HCT116 (cell line): ENCODE results near the gene PRPH. TPM values are rescaled to one million over a fixed set of nuclear protein-coding genes. Genes with fewer than 3 reads are reported as not detected.

Source experiments
- ATAC-seq: fragments of 200-7000 bp; cut with Tn5 transposase; 2 replicates; pipeline ENCODE4 v1.9.1; 2020; ENCODE audit warnings: mild to moderate bottlenecking, moderate library complexity
- BruUV-seq: library from RNA; stranded (reverse); fragments of 400-500 nt; replicated peaks from 2 replicates; lab custom pipeline; 2021; lab: Mats Ljungman, UMichigan
- CTCF ChIA-PET: fragments of 300-600 bp; sonication (Branson Sonifier 250); formaldehyde crosslinking; loops from one replicate; lab custom pipeline; 2021; ENCODE audit warnings: antibody characterized with exemption; lab: Charles Lee
- POLR2A ChIA-PET: fragments of 300-600, 350-600 bp; sonication (Branson Sonifier 250); formaldehyde crosslinking; loops from one replicate; lab custom pipeline; 2021; ENCODE audit warnings: antibody characterized with exemption; lab: Charles Lee
- RAD21 ChIA-PET, 2 experiments: fragments of 300-600 bp; sonication (Branson Sonifier 250); formaldehyde crosslinking; loops; one replicate each; lab custom pipeline; 2023; ENCODE audit warnings: low total read pairs in 2 of 2; ENCODE audit not compliant: uncharacterized antibody in 2 of 2, unreplicated experiment in 2 of 2, low non-redundant PET in 1 of 2; lab: Charles Lee
- DNase-seq: peaks from one replicate; pipeline ENCODE4 v3.0.0-alpha.2; 2010; ENCODE audit warnings: low read depth, low spot score
- H2AFZ ChIP-seq: fragments of 200-600 bp; shearing (Covaris generic), sonication (generic); 2 replicates; pipeline ENCODE4 v1.6.1; 2017; ENCODE audit warnings: low read depth, mixed run types, mixed read lengths, antibody characterized with exemption, low read length; ENCODE audit not compliant: poor library complexity, severe bottlenecking
- H3K27ac ChIP-seq: 2 replicates; pipeline ENCODE4 v1.5.1; 2012; ENCODE audit warnings: low read depth, low read length
- H3K27me3 ChIP-seq: fragments of 200-600 bp; sonication (generic); 2 replicates; pipeline ENCODE4 v1.6.1; 2016; ENCODE audit warnings: mixed run types, low read length, mixed read lengths; ENCODE audit not compliant: insufficient read depth
- H3K36me3 ChIP-seq, 2 experiments: fragments of 200-500 bp in 1 of 2; fragments of 200-600 bp in 1 of 2; sonication (Bioruptor generic) in 1 of 2; sonication (generic) in 1 of 2; 2 replicates each; pipeline versions ENCODE4 v1.5.1 to v1.6.1; 2014 to 2016; ENCODE audit warnings: low read length in 2 of 2, inconsistent platforms in 1 of 2, mixed read lengths in 1 of 2, mixed run types in 1 of 2; ENCODE audit not compliant: insufficient read depth in 2 of 2, control insufficient read depth in 1 of 2
- H3K4me1 ChIP-seq, 2 experiments: fragments of 200-600 bp in 1 of 2; sonication (generic) in 1 of 2; 2 replicates each; pipeline versions ENCODE4 v1.5.1 to v1.6.1; 2012 to 2017; ENCODE audit warnings: low read length in 2 of 2, inconsistent platforms in 1 of 2, mild to moderate bottlenecking in 1 of 2, mixed read lengths in 1 of 2, mixed run types in 1 of 2, moderate library complexity in 1 of 2; ENCODE audit not compliant: insufficient read depth in 2 of 2, control insufficient read depth in 1 of 2
- H3K4me2 ChIP-seq: fragments of 200-600 bp; sonication (generic); 2 replicates; pipeline ENCODE4 v1.6.1; 2017; ENCODE audit warnings: mixed run types, low read length, mixed read lengths
- H3K4me3 ChIP-seq, 2 experiments: fragments of 200-600 bp in 1 of 2; sonication (generic) in 1 of 2; replicated peaks in 1 of 2; 2 replicates each; pipeline ENCODE4 v1.5.1; 2011 to 2016; ENCODE audit warnings: low read length in 2 of 2, control low read depth in 1 of 2, low read depth in 1 of 2, mild to moderate bottlenecking in 1 of 2, mixed read lengths in 1 of 2, mixed run types in 1 of 2
- H3K79me2 ChIP-seq: fragments of 200-600 bp; sonication (generic); 2 replicates; pipeline ENCODE4 v1.6.1; 2017; ENCODE audit warnings: mild to moderate bottlenecking, mixed run types, low read length, moderate library complexity, mixed read lengths; ENCODE audit not compliant: insufficient read depth
- H3K9ac ChIP-seq: fragments of 200-600 bp; sonication (generic); 2 replicates; pipeline ENCODE4 v1.6.1; 2016; ENCODE audit warnings: low read length, mixed read lengths
- H3K9me2 ChIP-seq: fragments of 200-600 bp; sonication (generic), shearing (Covaris generic); 2 replicates; pipeline ENCODE4 v1.6.1; 2017; ENCODE audit warnings: mixed run types, mild to moderate bottlenecking, moderate library complexity; ENCODE audit not compliant: insufficient read depth
- H3K9me3 ChIP-seq, 2 experiments: fragments of 200-500 bp in 1 of 2; fragments of 200-600 bp in 1 of 2; sonication (Bioruptor generic) in 1 of 2; sonication (generic) in 1 of 2; 2 replicates each; pipeline ENCODE4 v1.6.1; 2014 to 2017; ENCODE audit warnings: low read length in 2 of 2, mixed read lengths in 2 of 2, inconsistent platforms in 1 of 2, low read depth in 1 of 2, mild to moderate bottlenecking in 1 of 2, mixed run types in 1 of 2, moderate library complexity in 1 of 2; ENCODE audit not compliant: control insufficient read depth in 1 of 2, insufficient read depth in 1 of 2
- H4K20me1 ChIP-seq: fragments of 200-600 bp; sonication (generic), shearing (Covaris generic); 2 replicates; pipeline ENCODE4 v1.6.1; 2017; ENCODE audit warnings: mixed run types, mild to moderate bottlenecking, moderate library complexity; ENCODE audit not compliant: insufficient read depth
- CBX3 ChIP-seq: IDR thresholded peaks from 2 replicates; pipeline ENCODE4 v1.6.1; 2012; ENCODE audit warnings: low read depth
- CEBPB ChIP-seq: IDR thresholded peaks from 2 replicates; pipeline ENCODE4 v1.6.1; 2012; ENCODE audit warnings: low read depth
- CTCF ChIP-seq, 3 experiments: fragments of 200-600 bp in 1 of 3; sonication (generic) in 1 of 3; IDR thresholded peaks in 2 of 3; conservative IDR thresholded peaks in 1 of 3; 2 replicates each; pipeline ENCODE4 v1.5.1; 2012 to 2017; ENCODE audit warnings: low read depth in 2 of 3, low read length in 2 of 3, antibody characterized with exemption in 1 of 3, borderline replicate concordance in 1 of 3, control low read depth in 1 of 3, mild to moderate bottlenecking in 1 of 3, mixed read lengths in 1 of 3, mixed run types in 1 of 3, moderate library complexity in 1 of 3; ENCODE audit not compliant: insufficient read depth in 1 of 3
- ELF1 ChIP-seq: IDR thresholded peaks from 2 replicates; pipeline ENCODE4 v1.6.1; 2012; ENCODE audit warnings: low read depth, borderline replicate concordance
- FOSL1 ChIP-seq: IDR thresholded peaks from 2 replicates; pipeline ENCODE4 v1.6.1; 2012; ENCODE audit warnings: low read depth
- POLR2A ChIP-seq: IDR thresholded peaks from 2 replicates; pipeline ENCODE4 v1.7.0; 2011; ENCODE audit warnings: borderline replicate concordance; ENCODE audit not compliant: insufficient read depth, insufficient read length; ENCODE audit errors: extremely low read depth
- POLR2AphosphoS5 ChIP-seq: IDR thresholded peaks from 2 replicates; pipeline ENCODE4 v1.6.1; 2011; ENCODE audit warnings: mild to moderate bottlenecking, low read depth, low read length, moderate library complexity
- REST ChIP-seq: IDR thresholded peaks from 2 replicates; pipeline ENCODE4 v1.6.1; 2012; ENCODE audit warnings: low read depth
- TCF7L2 ChIP-seq: IDR thresholded peaks from 2 replicates; pipeline ENCODE4 v1.7.0; 2011; ENCODE audit warnings: borderline replicate concordance, inconsistent platforms; ENCODE audit not compliant: insufficient read depth, insufficient read length; ENCODE audit errors: extremely low read depth
- YY1 ChIP-seq: IDR thresholded peaks from 2 replicates; pipeline ENCODE4 v1.6.1; 2011; ENCODE audit warnings: low read length, low read depth, moderate library complexity, mild to moderate bottlenecking; ENCODE audit not compliant: insufficient replicate concordance; ENCODE audit errors: extremely low read depth
- ZNF274 ChIP-seq: fragments of 200-500 bp; sonication (Bioruptor generic); IDR thresholded peaks from 2 replicates; pipeline ENCODE4 v1.6.1; 2014; ENCODE audit warnings: mild to moderate bottlenecking, low read depth, low read length, inconsistent platforms
- intact Hi-C: fragments of 100-400 bp; cut with micrococcal nuclease; formaldehyde crosslinking; loops from 2 replicates; pipeline ENCODE4 v1.10.0; 2022
- total RNA-seq: library from RNA; stranded (reverse); gene quantifications from one replicate; pipeline ENCODE4 v1.2.1, GENCODE V29; 2021; ENCODE audit not compliant: unreplicated experiment
- TF ChIP-seq, protein P1 (sequence below): IDR thresholded peaks from 2 replicates; pipeline ENCODE4 v1.6.1; 2012

PRPH gene
- total RNA-seq, 1 experiment from 2014 or later = 6.7 TPM

- no peak overlapping the region for H3K9ac ChIP-seq
- H3K4me1 ChIP-seq = peaks cover 12 to 40% of the 10 kb centered on the region in 2 experiments
- RAD21 ChIA-PET = no interaction called here
- H2AFZ ChIP-seq = no peak overlapping the region
- no peaks in the 10 kb centered on the region for H3K9me3 ChIP-seq
- H3K79me2 ChIP-seq = no peaks in the 10 kb centered on the region
- no peak for DNase-seq
- TF ChIP-seq REST = no peak
- TF ChIP-seq, all 23 proteins: peak for 0
- ChIA-PET CTCF (interaction anchor here (1.2 kb wide), 1 partner anchor 12 kb away, joined by 3 read pairs; the partner anchor contains the start of gene TROAP), POLR2A (interaction anchor here (1.0 to 1.4 kb wide), 3 partner anchors 9 to 13 kb away, joined by 3 to 5 read pairs (median 3); partner anchors contain the start of gene TROAP)
- no TSS peak for BruUV-seq
- intact Hi-C loops = no loop called here
- H3K36me3 ChIP-seq = peaks cover 2 to 11% of the 10 kb centered on the region in 2 experiments; a peak in 2 of 4 replicates
- no peak overlapping the region for H3K27ac ChIP-seq
- no peak overlapping the region for H3K4me2 ChIP-seq
- no peak overlapping the region for H3K4me3 ChIP-seq
- H3K9me2 ChIP-seq = no peaks in the 10 kb centered on the region
- no peak for ATAC-seq
- no peaks in the 10 kb centered on the region for H3K27me3 ChIP-seq
- H4K20me1 ChIP-seq = no peaks in the 10 kb centered on the region
These were observed 39.7 kb downstream of the PRPH start for GRCh38 chr12:49334681-49335080.

- intact Hi-C loops = no loop called here
- DNase-seq = no peak
- Histone ChIP-seq H3K27ac (no peak overlapping the region), H3K79me2 (no peaks in the 10 kb centered on the region), H3K9ac (no peak overlapping the region), H3K27me3 (no peaks in the 10 kb centered on the region), H3K9me2 (no peaks in the 10 kb centered on the region), H2AFZ (no peak overlapping the region), H4K20me1 (no peaks in the 10 kb centered on the region), H3K4me2 (no peak overlapping the region), H3K9me3 (no peaks in the 10 kb centered on the region), H3K4me3 (no peak overlapping the region), H3K4me1 (peaks cover 16 to 46% of the 10 kb centered on the region in 2 experiments), H3K36me3 (peaks cover 2 to 4% of the 10 kb centered on the region in 2 experiments; a peak in 2 of 4 replicates)
- ChIA-PET POLR2A (interaction anchor here (1.0 to 1.4 kb wide), 3 partner anchors 8 to 13 kb away, joined by 3 to 5 read pairs (median 3); partner anchors contain the start of gene TROAP), CTCF (interaction anchor here (1.2 kb wide), 1 partner anchor 13 kb away, joined by 3 read pairs; the partner anchor contains the start of gene TROAP), RAD21 (no interaction called here)
- TSS peak; percentile 32 for BruUV-seq
- no peak for ATAC-seq
- TF ChIP-seq ZNF274 (no peak), TCF7L2 (no peak), ELF1 (no peak), POLR2AphosphoS5 (no peak), CBX3 (no peak), CEBPB (no peak), CTCF (IDR thresholded peaks at IDR 0.05 in 2 of 3, conservative IDR thresholded peaks at IDR 0.05 in 1 of 3; ENCODE audit: borderline replicate concordance in 1 of 3, insufficient read depth in 1 of 3, low read depth in 2 of 3, low read length in 2 of 3) (no peak), FOSL1 (no peak), YY1 (no peak), POLR2A (no peak)
- TF ChIP-seq, protein P1, sequence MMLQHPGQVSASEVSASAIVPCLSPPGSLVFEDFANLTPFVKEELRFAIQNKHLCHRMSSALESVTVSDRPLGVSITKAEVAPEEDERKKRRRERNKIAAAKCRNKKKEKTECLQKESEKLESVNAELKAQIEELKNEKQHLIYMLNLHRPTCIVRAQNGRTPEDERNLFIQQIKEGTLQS = no peak
These were observed 40.4 kb downstream of the PRPH start for GRCh38 chr12:49335118-49335954.
